HG02759 (cell line): ENCODE data around the gene CDX1.

Experiments used
- ATAC-seq: cut with Tn5 transposase; IDR thresholded peaks from one replicate; pipeline ENCODE4 v1.9.1; 2021; ENCODE audit warnings: mild to moderate bottlenecking, moderate library complexity; ENCODE audit not compliant: unreplicated experiment

The CDX1 gene

DNA sequence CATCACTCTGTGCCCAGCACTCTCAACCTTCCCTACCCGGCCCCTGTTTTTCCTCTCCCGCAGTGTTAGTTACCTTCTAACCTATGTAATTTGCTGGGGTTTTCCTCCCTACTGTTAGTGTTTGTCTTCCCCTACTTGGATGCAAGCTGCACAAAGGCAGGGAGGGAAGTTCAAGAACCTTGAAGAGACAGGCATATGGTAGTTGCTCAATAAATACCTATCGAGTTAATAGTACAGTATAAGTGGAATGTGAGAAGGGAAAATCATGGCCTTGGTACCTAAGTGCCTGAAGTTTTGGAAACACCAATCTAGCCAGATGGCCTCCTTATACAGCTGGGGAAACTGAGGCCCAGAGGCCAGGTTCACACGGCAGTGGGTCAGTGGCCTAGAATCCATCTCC lies 35.1 kb upstream of the CDX1 start:
- ATAC-seq = no peak

DNA sequence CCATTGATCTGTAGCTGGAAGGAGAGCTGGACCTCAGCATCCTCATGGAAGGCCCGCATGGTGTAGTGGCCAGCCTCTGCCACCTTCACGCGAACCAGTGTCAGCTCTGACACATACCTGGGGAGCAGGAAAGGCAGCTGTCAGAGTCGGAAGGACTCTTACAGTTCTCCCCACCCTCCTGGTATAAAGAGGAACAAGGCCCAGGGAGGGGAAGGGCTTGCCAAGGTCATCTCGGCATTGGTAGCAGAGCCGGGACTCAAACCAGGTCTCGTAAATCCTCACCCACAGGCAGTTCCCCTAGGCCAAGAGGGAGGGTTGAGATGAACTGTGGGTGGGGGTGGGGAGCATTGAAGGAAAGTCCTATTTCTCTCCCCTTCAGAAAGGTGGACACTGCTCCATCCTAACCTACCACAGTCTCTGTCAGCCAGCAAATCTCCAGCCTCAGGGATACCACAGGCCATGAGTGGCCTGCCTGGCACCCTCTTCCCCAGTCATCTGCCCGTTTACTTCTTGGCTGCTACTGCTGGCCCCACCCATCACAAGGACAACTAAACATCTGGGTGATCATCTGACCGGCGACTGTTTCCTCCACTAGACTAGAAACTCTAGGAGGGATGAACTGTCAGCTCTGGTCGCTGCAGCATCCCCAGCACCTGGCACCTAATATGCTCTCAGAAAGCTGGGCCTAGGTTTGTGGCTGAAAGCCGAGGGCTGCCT lies 34.4 kb upstream of the CDX1 start:
- ATAC-seq = no peak

DNA sequence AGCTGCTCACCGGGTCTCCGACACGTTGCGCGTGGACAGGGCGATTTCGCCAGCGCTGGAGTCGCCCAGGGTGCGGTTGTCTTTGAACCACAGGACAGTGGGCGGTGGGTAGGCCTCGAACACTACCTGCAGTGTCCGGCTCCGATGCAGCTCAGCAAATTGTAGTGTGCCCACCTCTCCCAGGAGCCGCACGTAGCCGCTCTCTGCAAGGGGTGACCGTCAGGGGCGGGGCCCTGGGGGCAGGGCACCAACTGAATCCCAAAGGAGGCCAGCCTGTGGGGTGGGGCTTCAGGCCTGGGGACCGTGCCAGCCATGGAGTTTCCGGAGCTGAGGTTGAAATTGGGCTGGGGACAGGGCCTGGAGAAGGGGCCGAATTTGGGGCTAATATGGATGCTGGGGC lies 33.8 kb upstream of the CDX1 start:
- ATAC-seq = no peak

DNA sequence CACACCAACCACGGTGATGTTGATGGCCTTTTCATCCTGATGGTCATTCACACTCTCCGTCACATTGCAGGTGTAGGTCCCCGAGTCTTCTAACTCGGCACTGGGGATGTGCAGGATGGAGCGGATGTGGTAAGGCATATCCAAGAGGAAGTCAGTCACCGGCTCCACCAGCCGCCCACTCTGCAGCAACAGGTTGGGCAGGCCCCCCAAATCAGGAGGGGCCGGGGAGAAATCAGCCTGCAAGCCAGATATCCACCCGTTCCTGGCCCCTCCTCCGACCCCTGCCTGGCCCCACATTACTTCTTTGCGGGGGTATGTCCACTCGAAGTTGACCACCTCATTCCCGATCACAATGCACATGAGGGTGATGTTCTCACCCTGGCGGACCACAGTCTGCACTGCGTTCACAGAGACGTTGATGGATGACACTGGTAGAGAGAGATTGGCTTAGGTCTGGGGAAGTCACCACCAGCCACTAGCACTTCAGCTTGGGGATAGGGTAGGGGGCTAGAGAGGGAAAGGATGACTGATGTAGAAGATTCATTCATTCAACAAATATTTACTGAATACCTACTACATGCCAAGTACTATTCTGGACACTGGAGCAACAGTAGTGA lies 32.9 kb upstream of the CDX1 start:
- no peak for ATAC-seq

DNA sequence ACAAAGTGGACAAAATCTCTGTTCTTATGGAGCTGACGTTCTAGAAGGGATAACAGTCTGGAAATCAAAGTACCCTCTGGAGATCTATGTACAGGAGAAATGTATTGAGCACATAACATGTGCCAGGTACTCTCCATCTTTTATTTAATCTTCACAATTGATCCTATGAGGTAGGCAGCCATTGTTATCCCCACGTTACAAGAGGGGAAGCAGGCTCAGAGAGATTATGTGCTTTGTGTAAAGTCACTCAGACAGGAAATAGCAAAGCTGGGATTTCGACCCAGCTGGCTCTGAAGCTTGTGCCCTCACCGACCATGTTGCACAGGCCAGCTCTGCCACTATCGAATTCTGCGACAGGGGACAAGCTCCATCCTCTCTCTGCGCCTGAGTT lies 32.4 kb upstream of the CDX1 start:
- ATAC-seq = no peak

DNA sequence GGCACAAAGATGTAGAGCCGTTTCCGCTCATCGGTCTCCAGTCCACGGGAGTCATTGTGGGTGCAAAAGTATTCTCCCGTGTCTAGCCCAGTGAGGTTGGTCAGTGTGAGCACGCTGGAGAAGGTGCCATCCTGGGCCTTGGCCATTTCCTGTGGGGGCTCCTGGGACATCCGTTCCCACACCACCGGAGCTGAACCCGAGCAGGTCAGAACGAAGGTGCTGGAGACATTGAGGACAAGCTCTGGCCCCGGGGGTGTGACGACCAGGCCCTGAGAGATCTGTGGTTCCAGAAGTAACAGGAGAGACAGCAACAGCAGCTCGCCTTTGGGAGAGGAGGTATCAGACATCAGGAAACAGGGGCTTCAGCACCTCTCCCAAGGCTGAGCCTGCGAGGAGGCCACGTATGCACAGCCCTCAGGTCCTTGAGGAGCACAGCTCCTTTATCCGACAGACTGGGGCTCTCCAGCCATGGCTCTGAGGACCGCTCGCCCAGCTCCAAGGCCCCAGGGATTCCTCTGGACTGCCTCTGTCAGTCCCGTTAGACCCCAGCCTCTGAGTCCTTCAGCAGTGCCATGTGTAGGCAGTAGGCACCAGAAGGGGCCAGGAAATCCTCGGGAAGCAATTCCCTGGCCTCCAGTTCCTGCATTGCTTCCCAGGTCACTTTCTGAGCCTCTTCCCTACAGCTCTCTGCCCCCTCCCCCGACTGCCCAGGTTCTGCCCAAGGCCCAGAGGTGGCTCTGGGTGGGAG lies 30.8 kb upstream of the CDX1 start:
- ATAC-seq = no peak

DNA sequence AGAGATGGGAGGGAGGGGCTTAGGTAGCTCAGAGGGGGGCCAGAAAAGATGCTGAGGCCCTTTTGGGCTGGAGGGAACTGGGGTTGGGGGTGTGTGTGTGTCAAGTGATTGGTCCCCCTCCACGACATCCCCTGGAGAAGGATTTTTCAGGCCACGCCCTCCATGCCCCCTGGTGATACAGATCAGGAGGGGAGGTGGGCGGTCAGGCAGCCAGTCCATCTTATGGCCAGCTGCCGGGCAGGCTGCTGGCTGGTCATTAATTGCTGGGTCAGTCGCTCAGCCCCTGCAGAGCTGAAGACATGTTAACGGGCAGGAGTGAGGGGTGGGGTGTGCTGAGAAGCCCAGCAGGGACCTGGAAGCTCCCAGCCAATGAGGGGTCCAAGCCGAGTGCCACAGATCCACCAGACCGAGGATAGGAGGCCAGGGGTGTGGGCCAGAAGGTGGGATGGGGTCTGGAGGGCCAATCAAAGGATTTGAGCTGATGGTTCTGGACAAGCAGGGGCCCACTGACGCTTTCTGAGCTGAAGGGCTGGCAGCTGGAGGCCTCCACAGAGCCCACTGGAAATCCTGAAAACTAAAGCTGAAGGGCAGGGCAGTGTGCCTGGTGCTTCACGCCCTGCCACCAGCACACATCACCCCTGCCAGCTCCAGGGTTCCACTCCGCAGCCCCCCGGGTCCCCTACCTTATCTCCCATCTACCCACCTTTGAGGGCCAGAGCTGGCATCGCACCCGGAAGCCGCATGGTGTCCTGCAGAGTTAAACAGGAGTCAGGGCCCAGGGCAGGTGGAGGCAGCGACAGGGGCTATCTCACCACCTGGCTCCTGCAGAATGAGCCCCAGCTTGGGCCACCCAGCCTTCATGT lies 30.0 kb upstream of the CDX1 start:
- ATAC-seq = no peak

DNA sequence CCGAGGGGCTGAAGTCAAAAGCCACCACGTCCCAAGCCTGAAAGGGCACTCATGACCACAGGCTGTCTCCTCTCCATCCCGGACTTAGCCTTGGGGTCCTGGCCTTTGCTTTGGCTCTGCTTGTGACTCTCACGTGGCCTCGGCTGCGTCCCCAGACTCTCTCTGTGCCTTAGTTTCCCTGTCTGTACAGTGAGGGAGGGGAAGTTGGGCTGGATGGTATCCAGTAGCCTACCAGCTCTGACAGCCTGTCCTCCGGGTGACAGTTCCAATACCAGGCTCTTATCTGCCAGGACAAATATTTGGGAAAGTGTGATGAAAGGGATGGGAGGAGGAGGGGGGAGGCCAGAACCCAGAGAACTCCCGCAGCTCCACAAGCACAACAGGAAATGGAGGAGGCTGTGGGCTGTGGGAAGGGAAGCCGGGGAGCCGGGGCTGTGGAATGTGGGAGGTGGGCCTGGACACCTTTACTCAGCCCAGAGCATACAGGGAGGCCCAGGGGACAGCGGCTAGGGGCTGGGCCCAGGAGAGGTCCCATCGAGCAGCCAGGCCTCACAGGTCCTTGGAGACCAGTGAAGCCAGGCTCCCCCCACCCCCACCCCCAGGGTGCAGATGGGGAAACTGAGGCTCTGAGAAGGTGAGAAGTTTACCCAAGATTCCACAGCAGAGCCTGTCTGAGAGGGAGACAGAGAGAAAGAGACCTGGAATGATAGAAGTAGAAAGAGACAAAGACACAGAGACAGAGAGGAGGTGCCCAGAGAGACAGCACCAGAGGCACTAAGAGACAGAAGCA lies 29.2 kb upstream of the CDX1 start:
- ATAC-seq = no peak

DNA sequence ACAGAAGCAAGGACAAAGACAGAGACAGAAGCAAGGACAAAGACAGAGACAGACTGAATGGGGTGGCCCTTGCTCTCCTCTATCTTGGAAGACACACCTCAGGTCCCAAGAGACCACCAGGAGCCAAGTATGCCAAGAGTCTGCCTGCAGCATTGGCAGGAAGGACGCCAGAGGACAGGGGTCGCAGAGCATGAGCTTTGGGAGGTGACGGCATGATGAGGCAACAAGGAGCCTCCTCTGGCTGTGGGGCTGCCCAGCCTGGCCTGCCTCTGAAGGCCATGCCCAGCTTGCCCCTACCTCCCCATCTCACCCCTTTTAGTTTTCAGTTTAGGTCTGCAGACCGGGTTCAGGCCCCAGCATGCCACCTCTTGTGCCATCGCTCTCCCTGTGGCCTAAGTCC lies 28.6 kb upstream of the CDX1 start:
- ATAC-seq = no peak

DNA sequence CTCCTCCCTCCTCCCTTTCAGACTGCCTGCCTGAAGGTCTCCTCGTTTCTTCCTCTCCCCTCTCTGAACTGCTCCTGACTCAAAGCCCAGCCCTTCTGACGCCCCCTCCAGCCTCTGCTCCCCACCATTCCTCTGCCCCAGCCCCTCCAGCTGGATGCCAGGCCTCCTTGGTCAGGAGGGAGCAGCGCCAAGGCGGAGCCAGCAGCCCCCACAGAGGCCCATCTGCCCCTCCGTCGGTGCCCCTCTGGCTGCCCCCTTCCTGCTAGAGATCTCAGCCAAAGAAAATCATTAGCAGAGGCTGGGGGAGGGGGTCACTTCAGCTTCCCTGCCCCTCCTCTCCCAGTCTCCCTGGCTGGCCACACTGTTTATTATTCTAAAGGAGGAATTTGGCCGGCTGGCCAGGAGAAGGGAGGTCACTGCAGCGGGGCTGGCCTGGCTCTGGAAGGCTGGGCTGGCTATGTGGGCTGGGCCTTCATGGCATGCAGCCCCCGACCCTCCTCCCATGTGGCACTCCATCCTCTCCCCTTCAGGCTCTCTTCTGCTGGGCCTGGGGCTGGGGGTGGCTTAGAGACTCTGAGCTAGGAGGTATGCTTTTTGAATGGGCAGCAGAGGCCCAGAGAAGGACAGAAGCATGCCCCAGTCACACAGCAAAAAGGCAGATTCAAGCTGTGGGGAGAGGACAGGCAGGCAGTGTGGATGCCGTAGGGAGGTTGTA lies 27.9 kb upstream of the CDX1 start:
- no peak for ATAC-seq

DNA sequence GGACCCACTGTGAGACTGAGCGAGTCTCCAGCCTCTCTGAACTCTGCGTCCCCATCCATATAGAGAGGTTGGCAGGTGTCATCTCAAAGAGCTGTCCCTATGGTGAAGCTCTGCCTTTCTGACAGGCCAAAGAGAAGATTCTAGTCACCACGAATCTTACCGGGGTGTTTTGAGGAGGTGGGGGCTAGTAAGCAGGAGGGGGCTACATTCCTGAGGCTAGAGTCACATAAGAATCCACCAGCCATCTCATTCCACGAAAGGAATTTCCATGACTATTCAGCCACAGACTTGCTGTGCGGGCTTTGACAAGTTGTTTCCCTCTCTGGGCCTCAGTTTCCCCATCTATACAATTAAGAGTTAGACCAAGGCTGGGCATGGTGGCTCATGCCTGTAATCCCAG lies 27.2 kb upstream of the CDX1 start:
- ATAC-seq = no peak

DNA sequence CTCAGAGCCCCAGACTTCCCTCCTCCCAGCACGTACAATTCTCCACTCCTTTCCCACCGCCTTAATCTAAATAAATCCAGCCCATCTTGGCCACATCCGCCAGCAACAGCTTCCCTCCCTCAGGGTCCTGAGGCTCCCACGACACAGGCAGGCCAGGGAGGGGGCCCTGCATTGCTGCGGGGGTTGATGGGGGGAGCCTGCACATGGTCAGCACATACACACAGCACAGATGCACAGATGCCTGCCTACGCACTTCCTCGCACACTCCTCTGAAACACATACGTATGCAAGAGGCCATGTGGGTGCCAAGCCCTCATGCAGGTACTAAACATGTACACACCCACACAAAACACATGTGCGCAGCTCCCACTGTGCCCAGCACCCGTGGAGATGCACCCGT lies 25.7 kb upstream of the CDX1 start:
- no peak for ATAC-seq

DNA sequence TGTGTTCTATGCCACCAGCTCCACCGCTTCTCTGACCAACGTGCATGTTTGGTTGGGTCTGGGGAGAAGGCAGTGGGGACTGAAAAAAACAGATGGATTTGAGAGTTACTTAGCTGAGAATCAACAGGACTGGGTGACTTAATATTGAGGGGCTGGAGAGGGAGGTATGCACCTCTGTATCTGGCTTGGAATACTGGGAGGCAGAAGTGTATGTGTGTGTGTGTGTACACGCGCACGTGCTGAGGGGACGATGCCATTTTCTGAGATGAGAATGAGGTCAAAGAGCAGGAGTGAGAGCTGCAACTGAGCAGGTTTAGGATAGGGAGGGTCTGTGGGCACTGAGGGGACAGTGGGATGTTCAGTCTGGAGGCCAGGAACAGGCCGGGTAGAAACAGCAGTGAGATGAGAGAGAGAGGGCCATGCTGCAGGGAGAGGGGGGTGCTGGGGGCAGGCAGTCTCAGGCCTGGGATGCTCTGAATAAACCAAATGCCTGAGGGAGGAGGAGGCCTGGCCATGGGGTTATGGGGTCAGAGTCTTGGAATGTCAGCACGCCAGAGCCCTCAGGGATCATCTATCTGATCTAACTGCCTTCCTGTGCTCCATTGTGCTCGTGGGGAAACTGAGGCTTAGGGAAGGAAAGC lies 24.9 kb upstream of the CDX1 start:
- no peak for ATAC-seq

DNA sequence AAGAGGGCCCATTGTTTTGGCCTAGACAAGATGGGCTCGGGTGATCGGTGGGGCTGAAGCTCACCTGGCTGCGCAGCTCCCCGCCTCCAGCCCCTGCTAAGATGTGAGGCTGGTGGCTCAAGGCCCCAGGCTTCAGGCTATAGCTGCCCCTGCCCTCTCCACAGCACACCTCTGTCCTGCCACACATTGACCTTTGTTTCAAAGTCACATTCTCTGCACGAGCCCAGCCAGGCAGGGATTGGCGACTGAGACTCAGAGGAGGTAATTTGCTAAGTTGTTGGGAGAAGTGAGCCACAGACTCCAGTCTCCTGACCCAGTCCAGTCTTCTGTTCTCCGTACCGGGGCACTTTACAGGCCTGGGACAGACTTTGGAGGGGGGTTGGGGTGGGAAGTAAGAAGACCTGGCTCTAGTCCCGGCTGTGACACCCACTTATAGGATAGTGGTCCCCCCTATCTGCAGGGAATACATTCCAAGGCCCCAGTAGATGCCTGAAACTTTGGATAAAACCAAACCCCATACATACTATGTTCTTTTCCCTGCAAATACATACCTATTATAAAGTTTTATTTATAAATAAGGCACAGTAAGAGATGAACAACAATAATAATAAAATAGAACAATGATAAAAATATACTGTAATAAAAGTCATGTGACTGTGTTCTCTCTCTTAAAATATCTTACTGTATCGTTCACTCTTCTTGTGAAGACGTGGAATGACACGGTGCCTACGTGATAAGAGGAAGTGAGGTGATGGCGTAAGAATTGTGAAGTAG lies 24.2 kb upstream of the CDX1 start:
- ATAC-seq = no peak

DNA sequence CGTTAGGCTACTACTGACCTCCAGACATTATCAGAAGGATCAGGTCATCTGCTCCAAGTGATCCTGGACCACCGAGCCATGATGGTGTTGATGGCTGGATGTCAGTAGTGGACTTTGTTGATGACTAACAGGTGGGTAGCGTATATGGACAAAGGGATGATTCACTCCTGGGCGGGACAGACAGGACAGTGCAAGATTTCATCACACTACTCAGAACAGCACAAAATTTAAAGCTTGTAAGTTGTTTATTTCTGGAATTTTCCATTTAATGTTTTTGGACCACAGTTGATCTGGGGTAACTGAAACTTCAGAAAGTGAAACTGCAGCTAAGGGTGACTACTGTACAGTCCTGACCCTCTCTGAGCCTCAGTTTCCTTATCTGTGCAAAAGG lies 23.6 kb upstream of the CDX1 start:
- ATAC-seq = no peak

DNA sequence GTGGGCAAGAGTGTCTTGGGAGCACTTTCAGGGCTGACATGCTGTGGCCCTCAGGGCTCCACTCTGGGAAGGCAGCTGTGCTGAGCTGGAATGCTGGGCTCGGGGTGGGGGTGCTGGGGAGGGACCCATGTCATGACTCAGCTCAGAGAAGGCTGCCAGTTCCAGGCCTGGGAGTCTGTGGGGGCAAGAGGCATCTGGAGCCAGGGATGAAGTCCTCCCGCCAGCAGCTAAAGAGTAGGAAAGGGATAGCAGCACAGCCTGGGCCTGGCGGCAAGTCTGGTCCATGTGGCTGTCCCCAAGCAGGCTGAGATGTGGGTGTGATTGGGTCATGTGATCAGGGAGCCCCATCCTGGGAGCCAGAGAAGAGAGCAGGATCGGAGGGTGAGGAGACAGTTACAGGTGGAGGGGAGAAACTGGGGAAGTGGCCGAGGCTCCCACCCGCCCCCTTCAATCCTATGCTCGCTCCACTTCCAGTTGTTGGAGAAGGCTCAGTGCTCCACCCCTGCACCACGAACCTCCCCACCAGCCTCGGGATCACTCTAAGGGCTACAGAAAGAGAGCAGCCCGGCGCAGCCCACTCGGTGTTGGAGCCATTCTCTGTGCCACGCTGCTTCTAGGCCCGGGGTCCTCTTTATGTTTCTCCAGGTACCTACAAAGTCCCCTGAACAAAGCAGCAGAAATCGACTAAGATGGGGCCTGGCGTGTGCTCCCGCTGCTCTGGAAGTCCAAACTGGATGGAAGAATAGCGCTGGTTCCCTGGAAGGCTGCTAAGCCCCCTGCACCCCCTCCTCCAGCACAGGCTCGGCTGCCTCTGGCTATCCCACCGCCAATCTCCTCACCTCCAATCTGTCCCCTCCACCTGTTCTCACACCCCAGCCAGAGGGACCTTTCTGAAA lies 23.0 kb upstream of the CDX1 start:
- no peak for ATAC-seq

DNA sequence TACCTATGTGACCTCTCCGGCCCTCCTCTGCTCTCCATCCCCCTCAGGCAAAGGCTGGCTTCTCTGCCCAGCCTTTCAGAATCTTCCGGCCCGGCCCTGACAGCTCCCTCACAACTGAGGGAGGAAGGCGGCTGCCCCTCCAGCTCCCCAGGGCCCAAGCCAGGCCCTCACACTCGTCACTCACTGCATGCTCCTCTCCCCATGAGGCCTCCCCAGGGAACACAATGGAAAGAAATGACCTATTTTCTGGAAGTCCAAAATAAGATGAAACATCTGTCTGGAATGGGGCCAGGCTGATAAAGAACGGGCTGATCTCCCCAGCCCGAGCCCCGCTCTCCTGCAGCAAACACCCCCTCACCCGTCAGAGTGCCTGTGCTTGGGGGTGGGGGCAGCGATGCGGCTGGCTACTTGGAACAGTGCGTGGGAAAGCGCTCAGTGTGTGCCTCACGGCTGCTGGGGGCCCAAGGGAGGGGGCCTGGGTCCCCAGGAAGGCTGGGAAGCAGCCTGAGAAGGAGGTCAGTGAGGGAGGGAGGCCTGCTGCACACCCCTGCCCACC lies 22.3 kb upstream of the CDX1 start:
- ATAC-seq = no peak
